Activated CD8-positive, alpha-beta memory T cell treated with anti-CD3 and anti-CD28 coated beads, Interleukin-2, amount 10 ng/mL, durations not matched to agents 7 days and 5 days (primary cell): ENCODE measurements around the gene EFCAB5. TPM values are rescaled to one million over a fixed set of nuclear protein-coding genes. Genes with fewer than 3 reads are reported as not detected.
"Not testable (repeated sequence)": the region's sequence is repeated elsewhere in the genome, so short reads cannot be mapped to it uniquely, and the experiment has no call there.

ENCODE experiments used
- ATAC-seq: fragments of 150-1000 bp; cut with Tn5 transposase; one replicate; pipeline ENCODE4 v1.10.0; 2021; ENCODE audit warnings: moderate library complexity
- CTCF ChIA-PET: fragments of 350-600 bp; sonication (Branson Sonifier 250); formaldehyde crosslinking; loops from one replicate; lab custom pipeline; 2021; ENCODE audit warnings: antibody characterized with exemption; lab: Charles Lee
- DNase-seq: peaks from one replicate; pipeline ENCODE4 v3.0.0-alpha.2; 2020
- H3K27ac Mint-ChIP-seq: one replicate; pipeline ENCODE4 v1.8.0; 2021; ENCODE audit warnings: mild to moderate bottlenecking, mixed read lengths
- H3K27me3 Mint-ChIP-seq: one replicate; pipeline ENCODE4 v1.8.0; 2021; ENCODE audit warnings: mixed read lengths
- H3K36me3 Mint-ChIP-seq: one replicate; pipeline ENCODE4 v1.8.0; 2021; ENCODE audit warnings: mild to moderate bottlenecking, mixed read lengths
- H3K4me1 Mint-ChIP-seq: one replicate; pipeline ENCODE4 v1.8.0; 2021; ENCODE audit warnings: mixed read lengths
- H3K4me3 Mint-ChIP-seq: one replicate; pipeline ENCODE4 v1.8.0; 2021; ENCODE audit warnings: mild to moderate bottlenecking, moderate library complexity, mixed read lengths
- H3K9me3 Mint-ChIP-seq: one replicate; pipeline ENCODE4 v1.8.0; 2022; ENCODE audit warnings: low read depth, mixed read lengths
- total RNA-seq, 2 experiments: library from RNA; stranded (reverse); gene quantifications; one replicate each; pipeline ENCODE4 v1.2.3, GENCODE V29; 2021

EFCAB5 gene
- total RNA-seq, 2 experiments from 2014 or later = 0.70 to 1.6 TPM

GRCh38 chr17:30124273-30124796 is 182.9 kb downstream of the EFCAB5 start:
- CTCF ChIA-PET = interaction anchor here (0.6 to 5.7 kb wide), 21 partner anchors 10 to 675 kb away, joined by 3 to 113 read pairs (median 5); partner anchors contain the start of genes GOSR1, SLC6A4 and TMIGD1
- H3K27ac Mint-ChIP-seq = no peak overlapping the region
- ATAC-seq (no peak), DNase-seq (no peak)
- peaks cover 34% of the 10 kb centered on the region for H3K4me1 Mint-ChIP-seq
- H3K9me3 Mint-ChIP-seq = no peaks in the 10 kb centered on the region
- H3K36me3 Mint-ChIP-seq = peaks cover 22% of the 10 kb centered on the region
- no peak overlapping the region for H3K4me3 Mint-ChIP-seq
- H3K27me3 Mint-ChIP-seq = no peaks in the 10 kb centered on the region

GRCh38 chr17:30130121-30130520 is 188.7 kb downstream of the EFCAB5 start:
- CTCF ChIA-PET = interaction anchor here (1.4 kb wide), 1 partner anchor 206 kb away, joined by 4 read pairs; no protein-coding TSS in a partner anchor
- Mint-ChIP-seq H3K27ac (no peak overlapping the region), H3K9me3 (no peaks in the 10 kb centered on the region), H3K4me3 (no peak overlapping the region), H3K36me3 (peaks cover 38% of the 10 kb centered on the region), H3K4me1 (peaks cover 6% of the 10 kb centered on the region), H3K27me3 (no peaks in the 10 kb centered on the region)
- DNase-seq (no peak), ATAC-seq (no peak)

- CTCF ChIA-PET = interaction anchor here (1.7 kb wide), 1 partner anchor 204 kb away, joined by 6 read pairs; no protein-coding TSS in a partner anchor
- H3K27me3 Mint-ChIP-seq = no peaks in the 10 kb centered on the region
- H3K36me3 Mint-ChIP-seq = peaks cover 36% of the 10 kb centered on the region
- DNase-seq (no peak), ATAC-seq (no peak)
- H3K4me1 Mint-ChIP-seq = peaks cover 3% of the 10 kb centered on the region
- H3K9me3 Mint-ChIP-seq = no peaks in the 10 kb centered on the region
- H3K27ac Mint-ChIP-seq = no peak overlapping the region
- H3K4me3 Mint-ChIP-seq = no peak overlapping the region
Observed at GRCh38 chr17:30132615-30133014, 191.2 kb downstream of the EFCAB5 start.

- peaks cover 7% of the 10 kb centered on the region for H3K4me1 Mint-ChIP-seq
- no peaks in the 10 kb centered on the region for H3K9me3 Mint-ChIP-seq
- ATAC-seq (no peak), DNase-seq (no peak)
- CTCF ChIA-PET = interaction anchor here (1.0 to 3.9 kb wide), 4 partner anchors 8 to 203 kb away, joined by 4 to 21 read pairs (median 6); no protein-coding TSS in a partner anchor
- no peaks in the 10 kb centered on the region for H3K27me3 Mint-ChIP-seq
- H3K36me3 Mint-ChIP-seq = peaks cover 37% of the 10 kb centered on the region
- H3K4me3 Mint-ChIP-seq = no peak overlapping the region
- H3K27ac Mint-ChIP-seq = no peak overlapping the region
Observed at GRCh38 chr17:30133197-30133596, 191.8 kb downstream of the EFCAB5 start.

DNA sequence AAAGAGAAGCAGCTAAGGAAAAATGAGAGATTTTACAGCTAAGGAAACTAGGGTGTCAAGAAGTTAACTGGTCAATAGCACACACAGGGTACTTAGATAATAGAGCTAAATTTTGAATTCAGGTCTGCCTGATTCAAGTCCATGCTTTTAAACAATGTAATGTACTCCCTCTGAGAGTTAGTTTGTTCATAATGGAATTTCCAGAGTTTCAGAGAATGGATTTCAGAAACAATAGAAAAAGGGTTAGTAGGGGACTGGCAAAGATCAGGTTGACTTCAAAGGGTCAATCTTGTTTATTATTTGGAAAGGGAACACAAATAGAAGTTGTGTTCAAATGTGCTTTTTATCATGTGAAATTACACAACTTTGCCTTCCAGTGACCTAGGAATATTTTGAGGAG is 193.1 kb downstream of the EFCAB5 start:
- peaks cover 43% of the 10 kb centered on the region for H3K36me3 Mint-ChIP-seq

DNA sequence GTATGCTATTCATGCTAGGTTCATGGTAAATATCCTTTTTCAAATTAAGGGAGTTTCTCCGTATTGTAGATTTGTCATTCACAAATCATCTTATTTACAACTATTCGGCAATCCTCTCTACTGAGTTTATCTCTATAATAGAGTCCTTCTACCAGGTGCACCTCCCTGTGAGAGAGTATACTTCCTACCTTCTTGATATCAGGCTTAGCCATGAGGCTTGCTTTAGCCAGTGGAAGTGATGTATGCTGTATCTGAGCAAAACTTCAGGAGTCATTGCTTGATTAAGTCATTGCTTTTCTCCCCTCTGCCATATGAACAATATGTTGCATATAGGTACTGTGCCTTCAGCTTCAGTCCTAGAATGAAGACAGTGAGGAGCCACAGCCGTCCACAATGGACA is 195.7 kb downstream of the EFCAB5 start:
- Mint-ChIP-seq H3K27me3 (no peaks in the 10 kb centered on the region), H3K4me3 (no peak overlapping the region), H3K36me3 (peaks cover 34% of the 10 kb centered on the region), H3K27ac (no peak overlapping the region), H3K9me3 (no peaks in the 10 kb centered on the region), H3K4me1 (peaks cover 7% of the 10 kb centered on the region)
- CTCF ChIA-PET = interaction anchor here (1.0 kb wide), 1 partner anchor 19 kb away, joined by 3 read pairs; no protein-coding TSS in a partner anchor
- no peak for DNase-seq
- no peak for ATAC-seq

More for the DNA sequence above, 193.1 kb downstream of the EFCAB5 start:
- Mint-ChIP-seq H3K4me3 (no peak overlapping the region), H3K27ac (no peak overlapping the region), H3K9me3 (no peaks in the 10 kb centered on the region), H3K27me3 (no peaks in the 10 kb centered on the region), H3K4me1 (peaks cover 7% of the 10 kb centered on the region)
- CTCF ChIA-PET = interaction anchor here (1.6 to 3.9 kb wide), 2 partner anchors 9 to 41 kb away, joined by 5 to 21 read pairs; no protein-coding TSS in a partner anchor
- ATAC-seq (no peak), DNase-seq (no peak)

- H3K27ac Mint-ChIP-seq, ATAC-seq, H3K9me3 Mint-ChIP-seq, H3K27me3 Mint-ChIP-seq, DNase-seq, H3K4me3 Mint-ChIP-seq, H3K4me1 Mint-ChIP-seq: not testable (repeated sequence)
- H3K36me3 Mint-ChIP-seq = peaks cover 11% of the 10 kb centered on the region
- CTCF ChIA-PET = interaction anchor here (1.2 to 2.5 kb wide), 2 partner anchors 21 to 43 kb away, joined by 3 to 6 read pairs; no protein-coding TSS in a partner anchor
Observed at GRCh38 chr17:30147860-30148259, 206.4 kb downstream of the EFCAB5 start.

GRCh38 chr17:30148376-30148775 is 206.9 kb downstream of the EFCAB5 start:
- H3K9me3 Mint-ChIP-seq = no peaks in the 10 kb centered on the region
- ATAC-seq = no peak
- no peaks in the 10 kb centered on the region for H3K27me3 Mint-ChIP-seq
- no peak for DNase-seq
- H3K36me3 Mint-ChIP-seq = peaks cover 11% of the 10 kb centered on the region
- H3K27ac Mint-ChIP-seq = no peak overlapping the region
- no peak overlapping the region for H3K4me3 Mint-ChIP-seq
- H3K4me1 Mint-ChIP-seq = peaks cover 9% of the 10 kb centered on the region
- CTCF ChIA-PET = interaction anchor here (1.2 to 2.5 kb wide), 2 partner anchors 22 to 44 kb away, joined by 3 to 6 read pairs; no protein-coding TSS in a partner anchor

DNA sequence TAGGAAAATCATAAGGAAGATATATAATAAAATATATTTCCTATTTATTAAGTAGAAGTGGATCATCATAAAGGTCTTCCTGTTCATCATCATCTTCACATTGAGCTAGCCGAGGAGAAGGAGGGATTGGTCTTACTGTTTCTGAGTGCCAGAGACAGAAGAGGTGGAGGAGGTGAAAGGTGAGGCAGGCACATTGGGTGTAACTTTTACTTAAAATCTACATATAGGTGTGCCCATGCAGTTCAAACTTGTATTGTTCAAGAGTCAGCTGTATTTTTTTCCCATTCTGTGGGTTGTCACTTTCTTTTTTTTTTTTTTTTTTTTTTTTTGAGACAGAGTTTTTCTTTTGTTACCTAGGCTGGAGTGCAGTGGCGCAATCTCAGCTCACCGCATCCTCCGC is 210.0 kb downstream of the EFCAB5 start:
- Mint-ChIP-seq H3K27me3 (no peaks in the 10 kb centered on the region), H3K4me1 (peaks cover 9% of the 10 kb centered on the region), H3K27ac (no peak overlapping the region), H3K4me3 (no peak overlapping the region), H3K36me3 (peaks cover 13% of the 10 kb centered on the region), H3K9me3 (no peaks in the 10 kb centered on the region)
- CTCF ChIA-PET = interaction anchor here (0.9 to 1.2 kb wide), 2 partner anchors 26 to 36 kb away, joined by 3 read pairs; no protein-coding TSS in a partner anchor
- DNase-seq (no peak), ATAC-seq (no peak)

DNA sequence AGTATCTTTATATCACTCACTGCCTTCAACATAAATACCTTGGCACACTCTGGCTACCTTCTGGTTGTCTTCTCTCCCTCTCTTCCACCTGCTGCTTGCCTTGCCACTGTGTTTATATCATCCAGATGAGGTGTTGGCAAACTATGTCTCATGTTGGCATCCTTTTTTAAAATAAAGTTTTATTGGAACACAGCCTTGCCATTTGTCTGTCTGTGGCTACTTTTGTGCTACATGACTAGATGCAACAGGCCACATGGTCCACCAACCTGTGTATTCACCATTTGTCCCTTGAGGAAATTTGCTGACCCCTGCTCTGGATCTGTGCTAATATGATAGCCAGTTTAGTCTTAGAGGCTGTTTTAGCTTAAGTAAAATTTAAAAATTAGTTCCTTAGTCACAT is 212.0 kb downstream of the EFCAB5 start:
- DNase-seq (no peak), ATAC-seq (no peak)
- CTCF ChIA-PET = no interaction called here
- Mint-ChIP-seq H3K27ac (no peak overlapping the region), H3K36me3 (peaks cover 27% of the 10 kb centered on the region), H3K4me1 (peaks cover 9% of the 10 kb centered on the region), H3K9me3 (no peaks in the 10 kb centered on the region), H3K27me3 (no peaks in the 10 kb centered on the region), H3K4me3 (no peak overlapping the region)

DNA sequence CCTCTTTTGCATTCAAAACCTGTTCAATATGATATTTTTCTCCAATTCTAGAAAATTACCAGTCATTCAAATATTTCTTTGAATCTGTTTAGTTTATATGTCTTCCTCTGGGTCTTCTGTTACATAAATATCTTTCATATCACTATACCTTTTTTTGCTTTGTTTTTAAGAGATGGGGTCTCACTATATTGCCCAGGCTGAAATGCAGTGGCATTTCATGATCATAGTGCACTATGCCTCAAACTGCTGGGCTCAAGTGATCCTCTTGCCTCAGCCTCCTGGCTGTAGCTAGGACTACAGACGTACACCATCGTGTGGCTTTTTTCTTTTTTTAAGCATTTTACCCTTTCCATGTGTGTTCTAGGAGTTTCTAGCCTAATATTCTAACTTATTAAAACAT is 214.0 kb downstream of the EFCAB5 start:
- CTCF ChIA-PET = no interaction called here
- H3K27me3 Mint-ChIP-seq = no peaks in the 10 kb centered on the region
- no peak overlapping the region for H3K4me3 Mint-ChIP-seq
- peaks cover 4% of the 10 kb centered on the region for H3K9me3 Mint-ChIP-seq
- H3K4me1 Mint-ChIP-seq = peaks cover 16% of the 10 kb centered on the region
- H3K36me3 Mint-ChIP-seq = peaks cover 43% of the 10 kb centered on the region
- no peak overlapping the region for H3K27ac Mint-ChIP-seq
- DNase-seq (no peak), ATAC-seq (no peak)
